GM12878 (cell line): ENCODE data around the gene SLAMF1. TPM values are rescaled to one million over a fixed set of nuclear protein-coding genes. Genes with fewer than 3 reads are reported as not detected.

Experiments
- ATAC-seq: fragments of 200-7000 bp; cut with Tn5 transposase; 3 replicates; pipeline ENCODE4 v1.9.1; 2020; ENCODE audit warnings: mild to moderate bottlenecking, moderate library complexity
- BruUV-seq: library from RNA; stranded (reverse); fragments of 400-500 nt; replicated peaks from 2 replicates; lab custom pipeline; 2021; lab: Mats Ljungman, UMichigan
- CTCF ChIA-PET: fragments of 300-600 bp; sonication (Branson Sonifier 250); formaldehyde crosslinking; extraction: SDS; loops from one replicate; lab custom pipeline; 2021; ENCODE audit warnings: inconsistent platforms; lab: Yijun Ruan, JAX
- POLR2A ChIA-PET: fragments of 350-600 bp; formaldehyde crosslinking; extraction: SDS; loops from one replicate; lab custom pipeline; 2021; ENCODE audit warnings: inconsistent platforms; lab: Charles Lee
- RAD21 ChIA-PET: fragments of 300-600 bp; sonication (Branson Sonifier 250); formaldehyde crosslinking; loops from one replicate; lab custom pipeline; 2023; ENCODE audit warnings: antibody characterized with exemption; ENCODE audit not compliant: unreplicated experiment; lab: Charles Lee
- SMC1A ChIA-PET: fragments of 300-600 bp; sonication (Branson Sonifier 250); formaldehyde crosslinking; loops from one replicate; lab custom pipeline; 2023; ENCODE audit not compliant: unreplicated experiment, uncharacterized antibody; lab: Charles Lee
- DNase-seq: peaks from one replicate; pipeline ENCODE4 v3.0.0-alpha.2; 2011; ENCODE audit warnings: low read depth, low spot score
- FAIRE-seq: peaks from 3 replicates; lab custom pipeline; 2011; peaks lifted over from hg19 to GRCh38; lab: Jason Lieb, UNC
- H2AFZ ChIP-seq: 2 replicates; pipeline ENCODE4 v1.6.0; 2011; ENCODE audit warnings: low read depth, low read length, control low read depth; ENCODE audit not compliant: control insufficient read depth
- H3K27ac ChIP-seq: 2 replicates; pipeline ENCODE4 v1.5.1; 2011; ENCODE audit warnings: control low read depth; ENCODE audit not compliant: control insufficient read depth, insufficient read depth
- H3K27me3 ChIP-seq, 2 experiments: replicated peaks in 1 of 2; 2 replicates each; pipeline versions ENCODE4 v1.6.0 to v1.6.1; 2011; ENCODE audit warnings: low read length in 1 of 2; ENCODE audit not compliant: control insufficient read depth in 2 of 2, insufficient read depth in 2 of 2
- H3K36me3 ChIP-seq, 2 experiments: 2 replicates each; pipeline ENCODE4 v1.5.1; 2011; ENCODE audit warnings: low read length in 1 of 2; ENCODE audit not compliant: control insufficient read depth in 2 of 2, insufficient read depth in 2 of 2
- H3K4me1 ChIP-seq: 2 replicates; pipeline ENCODE4 v1.6.1; 2011; ENCODE audit warnings: mild to moderate bottlenecking, low read length, moderate library complexity, mixed read lengths; ENCODE audit not compliant: control insufficient read depth, insufficient read depth
- H3K4me2 ChIP-seq: 2 replicates; pipeline ENCODE4 v1.6.0; 2011; ENCODE audit warnings: control low read depth; ENCODE audit not compliant: control insufficient read depth, insufficient read depth
- H3K4me3 ChIP-seq: fragments of 200-600 bp; sonication (generic); 2 replicates; pipeline ENCODE4 v1.5.1; 2016
- H3K79me2 ChIP-seq: 2 replicates; pipeline ENCODE4 v1.6.0; 2011; ENCODE audit warnings: low read length; ENCODE audit not compliant: control insufficient read depth, insufficient read depth
- H3K9ac ChIP-seq: 2 replicates; pipeline ENCODE4 v1.8.0; 2011; ENCODE audit warnings: low read length, control low read depth, mixed read lengths; ENCODE audit not compliant: control insufficient read depth, insufficient read depth
- H3K9me3 ChIP-seq: replicated peaks from 3 replicates; pipeline ENCODE4 v1.5.1; 2011; ENCODE audit warnings: mild to moderate bottlenecking, low read length; ENCODE audit not compliant: control insufficient read depth, insufficient read depth
- H4K20me1 ChIP-seq: 2 replicates; pipeline ENCODE4 v1.6.0; 2011; ENCODE audit not compliant: control insufficient read depth, insufficient read depth
- ATF2 ChIP-seq: IDR thresholded peaks from 2 replicates; pipeline ENCODE4 v1.6.1; 2012; ENCODE audit warnings: low read length, inconsistent platforms
- BCL3 ChIP-seq: IDR thresholded peaks from 2 replicates; pipeline ENCODE4 v1.6.1; 2011; ENCODE audit warnings: borderline replicate concordance, low read depth, mild to moderate bottlenecking, moderate library complexity, low read length; ENCODE audit not compliant: insufficient read depth, poor library complexity, severe bottlenecking
- EED ChIP-seq: sonication (generic); IDR thresholded peaks from 2 replicates; pipeline ENCODE4 v1.6.1; 2016; ENCODE audit warnings: antibody characterized with exemption, low read depth
- EP300 ChIP-seq, 2 experiments: fragments of 150-350 bp in 1 of 2; IDR thresholded peaks; 2 replicates each; pipeline ENCODE4 v1.6.1; 2011 to 2012; ENCODE audit warnings: low read depth in 2 of 2, low read length in 2 of 2, borderline replicate concordance in 1 of 2, improper control_type of control experiment in 1 of 2, inconsistent platforms in 1 of 2; ENCODE audit not compliant: control insufficient read depth in 1 of 2
- MEF2B ChIP-seq: fragments of 450-650 bp; IDR thresholded peaks from 2 replicates; pipeline ENCODE4 v1.6.1; 2018; ENCODE audit warnings: mild to moderate bottlenecking, moderate library complexity; ENCODE audit not compliant: partially characterized antibody, poor library complexity, severe bottlenecking
- NFYA ChIP-seq: IDR thresholded peaks from 2 replicates; pipeline ENCODE4 v1.6.1; 2011; ENCODE audit warnings: low read depth, mild to moderate bottlenecking, low read length, improper control_type of control experiment, borderline replicate concordance
- POLR2AphosphoS5 ChIP-seq: IDR thresholded peaks from 2 replicates; pipeline ENCODE4 v1.6.1; 2011; ENCODE audit warnings: mild to moderate bottlenecking, low read length, inconsistent platforms
- RAD51 ChIP-seq: fragments of 450-650 bp; IDR thresholded peaks from 2 replicates; pipeline ENCODE4 v1.6.1; 2016; ENCODE audit warnings: moderate library complexity, mild to moderate bottlenecking, inconsistent platforms
- RBBP5 ChIP-seq: fragments of 200-600 bp; sonication (generic); conservative IDR thresholded peaks from 2 replicates; pipeline ENCODE4 v1.6.1; 2016
- SIX5 ChIP-seq: IDR thresholded peaks from 2 replicates; pipeline ENCODE4 v1.6.1; 2011; ENCODE audit warnings: mild to moderate bottlenecking, low read depth, low read length, moderate library complexity; ENCODE audit not compliant: severe bottlenecking
- SREBF1 ChIP-seq: IDR thresholded peaks from 2 replicates; pipeline ENCODE4 v1.6.1; 2012; ENCODE audit warnings: mild to moderate bottlenecking, low read length
- TARDBP ChIP-seq: IDR thresholded peaks from 2 replicates; pipeline ENCODE4 v1.6.1; 2016; ENCODE audit warnings: borderline replicate concordance
- TCF3 ChIP-seq: IDR thresholded peaks from 2 replicates; pipeline ENCODE4 v1.6.1; 2012; ENCODE audit warnings: low read depth, mild to moderate bottlenecking, low read length, borderline replicate concordance; ENCODE audit not compliant: insufficient read depth
- YY1 ChIP-seq: IDR thresholded peaks from 2 replicates; pipeline ENCODE4 v1.6.1; 2011; ENCODE audit warnings: low read depth, mild to moderate bottlenecking, low read length
- ZNF687 ChIP-seq: fragments of 450-650 bp; IDR thresholded peaks from 2 replicates; pipeline ENCODE4 v1.6.1; 2017; ENCODE audit warnings: mild to moderate bottlenecking, moderate library complexity
- WGBS: methylation state at CpG from one replicate; pipeline ENCODE4 v1.1.6; 2016; ENCODE audit warnings: low lambda C conversion rate; ENCODE audit not compliant: insufficient replicate concordance, insufficient coverage; ENCODE audit errors: missing lambda C conversion rate; 5-methylcytosine and 5-hydroxymethylcytosine counted together
- in situ Hi-C: fragments of 300-500 bp; cut with MboI; formaldehyde crosslinking; loops from 9 replicates; pipeline ENCODE4 v1.14.3; 2018; ENCODE audit warnings: mixed read lengths
- intact Hi-C: fragments of 100-400 bp; cut with micrococcal nuclease; formaldehyde crosslinking; loops from one replicate; pipeline ENCODE4 v1.14.2; 2022; ENCODE audit not compliant: unreplicated experiment
- polyA plus RNA-seq, 11 experiments: library from polyadenylated mRNA; depleted of rRNA in 4 of 11; unstranded in 6 of 11; stranded (reverse) in 5 of 11; fragments of >200 nt; fragmentation: Nextera tagmentation in 4 of 11; fragmentation: Illumina TruSeq in 1 of 11; extraction: Ambion mirVana in 4 of 11; extraction: Trizol in 1 of 11; gene quantifications; 1 replicate in 1 of 11; 2 replicates in 10 of 11; pipeline versions ENCODE4 v1.2.1 to v1.2.3, GENCODE V29; 2011 to 2016; ENCODE audit warnings: inconsistent platforms in 2 of 11, missing spikeins in 2 of 11, low read depth in 1 of 11
- total RNA-seq, 4 experiments: library from RNA; depleted of rRNA in 3 of 4; stranded (reverse); fragments of >200 nt in 3 of 4; fragmentation: Illumina TruSeq in 1 of 4; extraction: Trizol in 1 of 4; gene quantifications; 2 replicates each; pipeline versions ENCODE4 v1.2.1 to v1.2.3, GENCODE V29; 2013 to 2021

SLAMF1 gene
- total and polyA plus RNA-seq, 10 of the 15 experiments (the other 5 are each of a cell fraction or from before 2014, with no cell fraction given) = 87.3 to 260 (median 131) TPM

GRCh38 chr1:160675641-160676410 lies 29.0 kb upstream of the SLAMF1 start:
- H3K27me3 ChIP-seq = no peaks in the 10 kb centered on the region
- H3K79me2 ChIP-seq = peaks cover 23% of the 10 kb centered on the region
- H3K9me3 ChIP-seq = no peaks in the 10 kb centered on the region
- peak; percentile 76 for DNase-seq
- H2AFZ ChIP-seq = no peak overlapping the region
- H3K4me2 ChIP-seq = peak overlapping the region; percentile 46; the same call in 1 of the 2 replicates
- ATAC-seq = peak; percentile 88
- H3K4me3 ChIP-seq = peak overlapping the region; percentile 2; the same call in 1 of the 2 replicates
- intact Hi-C loops = loop anchor here (2.0 to 5.0 kb wide), 4 partner anchors 29 to 155 kb away; partner anchors contain the start of genes CD48 and SLAMF1
- RAD21 ChIA-PET = interaction anchor here (0.7 to 6.8 kb wide), 27 partner anchors 8 to 314 kb away, joined by 3 to 132 read pairs (median 9); partner anchors contain the start of genes CD48, ITLN2 and SLAMF1
- peak overlapping the region; percentile 62 for H3K27ac ChIP-seq
- POLR2A ChIA-PET = interaction anchor here (0.7 to 6.5 kb wide), 17 partner anchors 9 to 101 kb away, joined by 3 to 61 read pairs (median 6); partner anchors contain the start of gene SLAMF1
- peak; percentile 23 for FAIRE-seq
- CTCF ChIA-PET = interaction anchor here (0.7 to 6.5 kb wide), 39 partner anchors 10 to 314 kb away, joined by 3 to 92 read pairs (median 6); partner anchors contain the start of genes CD244, CD48, ITLN2 and LY9
- WGBS = under 1% methylated on average over 6 of the region's 6 CpGs
- peaks cover 48% of the 10 kb centered on the region for H3K4me1 ChIP-seq
- H3K9ac ChIP-seq = peak overlapping the region; percentile 37; the same call in 1 of the 2 replicates
- no TSS peak for BruUV-seq
- H3K36me3 ChIP-seq = peaks cover 33 to 37% of the 10 kb centered on the region in 2 experiments; a peak in 3 of 4 replicates
- H4K20me1 ChIP-seq = no peaks in the 10 kb centered on the region
- in situ Hi-C loops = no loop called here
- SMC1A ChIA-PET = interaction anchor here (0.7 to 6.7 kb wide), 39 partner anchors 8 to 314 kb away, joined by 3 to 187 read pairs (median 6); partner anchors contain the start of genes CD48, ITLN2, SLAMF1 and SLAMF7
- TF ChIP-seq POLR2AphosphoS5 = peak; percentile 43; the same call in 1 of the 2 replicates
- TF ChIP-seq RAD51 = no peak
- TF ChIP-seq TARDBP = no peak
- peak; percentile 30 for TF ChIP-seq MEF2B
- no peak for TF ChIP-seq SIX5
- TF ChIP-seq RBBP5 = no peak
- peak; percentile 57; the same call in 1 of the 2 replicates for TF ChIP-seq EED
- no peak for TF ChIP-seq TCF3
- no peak; the same call in 1 of the 2 replicates for TF ChIP-seq ATF2
- peak; percentile 53 for TF ChIP-seq ZNF687
- no peak for TF ChIP-seq NFYA
- TF ChIP-seq EP300 (IDR thresholded peaks at IDR 0.05; ENCODE audit: borderline replicate concordance in 1 of 2, control insufficient read depth in 1 of 2, low read depth in 2 of 2, low read length in 2 of 2) = peak in 1 of 2 experiments; percentile 10; a peak in 1 of 4 replicates
- peak; percentile 64; the same call in 1 of the 2 replicates for TF ChIP-seq YY1
- no peak for TF ChIP-seq SREBF1
- peak; percentile 7 for TF ChIP-seq BCL3
